Measurements from ENCODE around the gene HOXD13. TPM values are rescaled to one million over a fixed set of nuclear protein-coding genes. Genes with fewer than 3 reads are reported as not detected.
A peak's percentile ranks its signal among the peaks of the same experiment; 100 is the strongest.

The HOXD13 gene
- total and polyA plus RNA-seq, 2 of the 8 experiments (the other 6 are each of a cell fraction or from before 2014, with no cell fraction given), result not detected

DNA sequence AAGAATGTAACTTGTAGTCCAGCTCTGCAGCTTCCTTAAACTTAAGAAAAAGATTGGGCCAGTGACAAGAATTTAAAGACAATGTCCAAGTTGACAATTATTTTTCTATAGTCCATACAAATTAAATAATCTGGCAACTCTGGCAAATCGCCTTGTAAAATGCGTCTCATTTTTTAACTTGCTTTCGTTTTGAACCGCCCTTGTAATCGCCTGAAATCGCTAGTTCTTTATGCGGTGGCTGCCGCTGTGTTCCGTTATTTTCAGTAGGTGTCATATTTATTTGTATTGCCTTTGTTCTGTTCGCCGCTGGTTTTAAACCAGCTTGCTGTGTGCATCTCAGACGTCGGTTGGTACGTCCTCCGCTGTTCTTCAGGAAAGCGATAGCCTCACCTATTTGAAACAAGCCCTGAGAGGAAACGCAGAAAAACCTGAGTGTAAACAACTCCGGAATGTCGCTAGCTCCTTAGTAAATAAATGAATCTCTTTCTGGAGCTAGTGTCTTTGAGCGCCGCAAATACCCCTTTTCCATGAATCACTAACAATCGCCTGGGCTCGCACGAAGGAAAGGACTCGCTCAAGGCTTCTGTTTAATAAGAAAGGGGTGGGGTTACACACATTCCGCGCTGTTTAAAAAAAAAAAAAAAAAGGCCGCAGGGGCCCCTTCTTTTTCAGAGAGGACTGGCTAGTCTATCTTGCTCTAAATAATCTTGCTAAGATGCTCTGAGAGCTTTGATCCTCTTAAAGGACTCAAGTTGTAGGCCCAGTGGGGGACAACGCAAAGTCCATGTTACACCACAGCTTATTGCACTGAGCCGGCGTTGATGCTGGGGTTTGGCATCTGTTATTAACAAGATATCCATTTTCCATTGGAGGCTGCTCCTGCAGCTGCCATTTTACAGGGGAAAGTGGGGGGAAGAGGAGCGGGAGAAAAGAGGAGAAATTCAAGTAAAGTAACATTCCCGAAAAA, 40.0 kb downstream of the HOXD13 start:
- peaks cover 14 to 31% of the 10 kb centered on the region in 2 experiments for H4K20me1 ChIP-seq (replicated peaks in 1 of 2; ENCODE audit: control insufficient read depth in 1 of 2, insufficient read depth in 2 of 2, low read length in 2 of 2)
- ChIA-PET POLR2A (ENCODE audit: partially characterized antibody) (no interaction called here), CTCF (ENCODE audit: partially characterized antibody) (interaction anchor here (0.6 to 4.5 kb wide), 18 partner anchors 9 to 717 kb away, joined by 3 to 30 read pairs (median 5); partner anchors contain the start of genes HOXD10 and HOXD4)
- H3K56ac ChIP-seq (replicated peaks; ENCODE audit: insufficient read length, low read depth, low read length), result no peak overlapping the region
- no peak overlapping the region for H4K91ac ChIP-seq (replicated peaks; ENCODE audit: insufficient read length, low read length)
- no peak overlapping the region for H4K8ac ChIP-seq (ENCODE audit: extremely low read depth, insufficient read depth, low read length)
- H3K4me1 ChIP-seq (replicated peaks in 1 of 4; ENCODE audit: control insufficient read depth in 3 of 4, insufficient read depth in 4 of 4, low read length in 3 of 4), result peaks cover 3 to 16% (median 5%) of the 10 kb centered on the region in 4 experiments
- no peak overlapping the region for H2AK5ac ChIP-seq (ENCODE audit: low read depth, low read length)
- H2AFZ ChIP-seq (ENCODE audit: low read length), result no peak overlapping the region
- no peak overlapping the region for H3K14ac ChIP-seq (ENCODE audit: insufficient read length)
- no peak overlapping the region for H4K5ac ChIP-seq (ENCODE audit: insufficient read length, low read depth, low read length)
- H2BK12ac ChIP-seq (ENCODE audit: low read depth, low read length), result no peak overlapping the region; the same call in 1 of the 2 replicates
- H2BK120ac ChIP-seq (replicated peaks; ENCODE audit: low read depth, low read length), result no peak overlapping the region
- no peaks in the 10 kb centered on the region for H3K79me1 ChIP-seq (ENCODE audit: low read depth, low read length)
- H3K4me2 ChIP-seq (ENCODE audit: insufficient read depth in 1 of 2, low read depth in 2 of 2, low read length in 2 of 2), result 0 out of 4 replicates have a peak overlapping the region, but pooled peaks of 1 of the 2 experiments have one; percentile 18
- H3K9ac ChIP-seq (replicated peaks in 1 of 4; ENCODE audit: extremely low read depth in 1 of 4, low read depth in 3 of 4, low read length in 3 of 4), result no peak overlapping the region
- H3K4ac ChIP-seq (replicated peaks; ENCODE audit: insufficient read length, low read depth, low read length), result no peak overlapping the region
- FAIRE-seq (no peak), DNase-seq (ENCODE audit: low read depth in 1 of 2, low spot score in 2 of 2) (peak in 1 of 2 experiments; percentile 45)
- no peak overlapping the region for H2BK15ac ChIP-seq (ENCODE audit: low read length)
- no peak overlapping the region for H2BK5ac ChIP-seq (ENCODE audit: low read depth, low read length)
- H3K4me3 ChIP-seq (ENCODE audit: extremely low read depth in 1 of 4, insufficient read depth in 2 of 4, low read depth in 3 of 4, low read length in 4 of 4), result no peak overlapping the region
- peaks cover 0 to 19% (median 0%) of the 10 kb centered on the region in 4 experiments; a peak in 1 of 8 replicates for H3K36me3 ChIP-seq (ENCODE audit: control insufficient read depth in 2 of 4, insufficient read depth in 4 of 4, low read length in 3 of 4)
- TF ChIP-seq CBX8 (IDR thresholded peaks at IDR 0.05; ENCODE audit: borderline replicate concordance, low read depth, low read length) (0 out of 2 replicates have a peak, but pooled peaks have one; percentile 57), SUZ12 (IDR thresholded peaks at IDR 0.05; ENCODE audit: low read length) (peak; percentile 88), HDAC2 (IDR thresholded peaks at IDR 0.05; ENCODE audit: borderline replicate concordance in 1 of 2, low read depth in 2 of 2, low read length in 2 of 2) (no peak), CBX5 (IDR thresholded peaks at IDR 0.05; ENCODE audit: low read depth, low read length) (no peak), EZH2 (IDR thresholded peaks at IDR 0.05; ENCODE audit: low read depth, low read length, severe bottlenecking) (peak; percentile 96), PHF8 (conservative IDR thresholded peaks at IDR 0.05; ENCODE audit: low read depth, low read length) (no peak), RNF2 (IDR thresholded peaks at IDR 0.05; ENCODE audit: borderline replicate concordance, low read depth, low read length, missing control alignments, poor library complexity, severe bottlenecking) (peak; percentile 99)
- no peak overlapping the region for H2BK20ac ChIP-seq (ENCODE audit: low read length)
- peaks cover 92 to 100% (median 99%) of the 10 kb centered on the region in 4 experiments for H3K27me3 ChIP-seq (replicated peaks in 1 of 4; ENCODE audit: control insufficient read depth in 3 of 4, extremely low read depth in 1 of 4, insufficient read depth in 3 of 4, low read length in 3 of 4)
- no peaks in the 10 kb centered on the region for H3K79me2 ChIP-seq (ENCODE audit: control insufficient read depth in 1 of 2, insufficient read depth in 2 of 2, low read length in 2 of 2)
- peaks cover 3% of the 10 kb centered on the region; the same call in 1 of the 2 replicates for H3K23me2 ChIP-seq (ENCODE audit: low read depth, low read length)
- H3K27ac ChIP-seq (ENCODE audit: low read depth, low read length), result no peak overlapping the region
- no peaks in the 10 kb centered on the region for H3K9me3 ChIP-seq (ENCODE audit: insufficient read depth in 2 of 2, low read depth in 1 of 2, low read length in 1 of 2)
- H3K23ac ChIP-seq (ENCODE audit: insufficient read length), result no peak overlapping the region
- 11% methylated on average over 31 of the region's 33 CpGs; no CpG with 5 or more reads in 1 of the 2 experiments for WGBS, 2 experiments (ENCODE audit: extremely low coverage in 1 of 2, insufficient coverage in 1 of 2, insufficient read length in 1 of 2, insufficient replicate concordance in 2 of 2, low coverage in 1 of 2, low lambda C conversion rate in 2 of 2, missing lambda C conversion rate in 1 of 2)
- no peak overlapping the region for H3K18ac ChIP-seq (ENCODE audit: extremely low read depth, low read length)

Measured in H1 (cell line).